CMK (cell line): ENCODE data around the gene ALDH3B2.
A peak's percentile ranks its signal among the peaks of the same experiment; 100 is the strongest.
"Not testable (repeated sequence)": the region's sequence is repeated elsewhere in the genome, so short reads cannot be mapped to it uniquely, and the experiment has no call there.

Experiments
- DNase-seq: peaks from one replicate; pipeline ENCODE4 v3.0.0-alpha.2; 2010; ENCODE audit warnings: low read depth

ALDH3B2 gene

DNA sequence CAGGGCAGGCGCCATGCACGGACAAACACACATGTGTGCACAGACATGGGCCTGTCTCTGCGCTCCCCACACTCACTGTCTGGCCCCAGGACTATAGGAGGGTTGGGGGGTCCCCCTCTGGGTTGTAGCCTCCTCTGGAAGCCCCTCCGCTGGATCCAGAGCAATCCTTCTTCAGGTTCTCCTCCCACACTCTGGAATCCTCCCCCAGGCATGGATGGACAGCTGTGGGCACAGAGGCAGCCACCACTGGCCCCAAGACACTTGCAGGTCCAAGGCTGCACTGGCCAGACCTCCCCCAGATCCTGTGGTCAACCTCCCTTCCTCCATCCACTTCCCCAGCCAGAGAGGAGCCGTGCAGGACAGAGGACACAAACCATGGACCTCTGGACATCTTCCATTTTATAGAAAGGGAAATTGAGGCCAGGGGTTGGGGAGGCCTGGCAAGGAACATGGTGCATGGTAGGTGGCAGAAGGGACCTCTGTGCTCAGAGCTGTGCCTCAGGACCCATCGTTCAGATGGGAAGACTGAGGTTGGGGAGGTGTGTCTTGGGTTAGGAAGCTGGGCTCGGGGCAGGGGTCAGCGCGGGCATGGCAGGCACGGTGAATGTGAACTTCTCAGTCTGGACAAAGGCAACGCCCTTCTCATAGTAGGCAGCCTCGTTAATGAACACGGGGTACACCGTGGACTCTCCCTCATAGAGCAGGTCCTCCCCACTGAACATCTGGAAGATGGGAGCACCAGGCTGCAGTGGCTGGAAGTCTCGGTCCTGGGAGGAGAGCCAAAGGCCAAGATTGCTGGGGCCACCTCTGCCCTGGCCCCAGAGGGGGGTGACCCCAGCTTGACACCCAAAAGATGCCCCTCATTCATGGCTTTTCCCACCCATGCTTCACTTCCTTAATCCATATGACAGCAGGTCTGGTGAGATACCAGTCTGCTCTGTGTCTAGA lies 32.0 kb downstream of the ALDH3B2 start:
- no peak for DNase-seq

DNA sequence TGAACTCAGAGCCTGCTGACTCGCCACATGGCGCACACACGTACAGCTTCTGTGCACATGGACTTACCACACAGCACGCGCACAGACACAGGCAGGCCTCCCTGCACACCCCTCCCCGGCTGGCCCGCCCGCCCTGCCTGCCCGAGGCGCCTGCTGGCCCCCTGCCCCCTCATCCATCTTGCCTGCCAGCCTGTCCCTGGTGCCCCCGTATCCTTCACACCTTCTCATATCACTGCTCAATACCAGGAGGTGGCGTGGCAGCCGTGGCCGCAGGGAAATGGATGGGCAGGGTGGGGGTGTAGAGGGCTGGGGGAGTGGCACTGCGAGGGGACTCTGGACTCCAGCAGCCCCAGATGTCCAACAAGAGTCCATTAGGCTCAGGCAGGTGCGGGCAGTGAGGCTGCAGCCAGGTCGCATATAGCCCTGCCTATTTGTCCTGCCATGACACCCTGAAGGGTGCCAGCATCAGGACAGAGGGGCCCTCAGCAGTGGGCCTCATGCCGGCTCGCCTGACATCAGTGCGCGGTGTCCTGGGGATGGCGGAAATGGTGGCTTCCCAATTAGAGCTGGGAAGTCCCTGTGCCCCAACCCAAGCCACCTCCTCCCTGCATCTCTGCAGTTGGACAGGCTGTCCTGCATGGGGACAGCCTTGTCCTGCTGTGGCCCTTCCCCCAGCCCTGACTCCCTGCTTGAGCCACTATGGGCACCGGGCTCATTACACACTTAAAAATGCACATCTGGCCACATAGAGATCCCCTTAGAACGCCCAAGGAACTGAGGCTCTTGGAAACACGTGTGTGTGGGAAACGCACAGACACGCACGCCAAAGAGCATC lies 32.9 kb downstream of the ALDH3B2 start:
- no peak for DNase-seq

DNA sequence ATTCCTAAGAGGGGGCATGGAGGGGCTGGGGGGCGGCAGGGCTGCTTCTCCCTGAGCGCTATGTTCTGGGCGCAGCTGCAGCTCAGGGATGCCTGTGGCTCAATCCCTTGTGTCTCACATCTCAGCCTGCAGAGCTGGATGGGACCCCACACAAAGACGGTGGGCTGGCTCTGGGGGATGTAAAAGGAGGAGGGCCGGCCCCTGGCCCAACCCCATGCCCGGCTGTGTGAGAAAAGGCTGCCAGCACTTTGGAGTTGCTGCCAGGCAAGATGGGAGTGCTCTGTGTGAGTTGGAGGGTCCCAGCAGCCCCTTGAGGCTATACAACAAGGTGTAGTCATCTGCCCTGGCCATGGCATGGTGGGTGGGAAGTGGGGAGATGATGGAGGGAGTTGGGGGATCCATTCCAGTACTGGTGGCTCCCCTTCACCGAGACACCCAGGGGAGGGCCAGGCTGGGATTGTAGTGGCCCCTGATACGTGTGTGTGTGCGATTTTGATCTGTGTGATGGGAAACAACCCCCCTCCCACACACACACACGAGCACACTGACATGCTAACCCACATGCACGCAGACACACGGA lies 33.6 kb downstream of the ALDH3B2 start:
- DNase-seq, result no peak

DNA sequence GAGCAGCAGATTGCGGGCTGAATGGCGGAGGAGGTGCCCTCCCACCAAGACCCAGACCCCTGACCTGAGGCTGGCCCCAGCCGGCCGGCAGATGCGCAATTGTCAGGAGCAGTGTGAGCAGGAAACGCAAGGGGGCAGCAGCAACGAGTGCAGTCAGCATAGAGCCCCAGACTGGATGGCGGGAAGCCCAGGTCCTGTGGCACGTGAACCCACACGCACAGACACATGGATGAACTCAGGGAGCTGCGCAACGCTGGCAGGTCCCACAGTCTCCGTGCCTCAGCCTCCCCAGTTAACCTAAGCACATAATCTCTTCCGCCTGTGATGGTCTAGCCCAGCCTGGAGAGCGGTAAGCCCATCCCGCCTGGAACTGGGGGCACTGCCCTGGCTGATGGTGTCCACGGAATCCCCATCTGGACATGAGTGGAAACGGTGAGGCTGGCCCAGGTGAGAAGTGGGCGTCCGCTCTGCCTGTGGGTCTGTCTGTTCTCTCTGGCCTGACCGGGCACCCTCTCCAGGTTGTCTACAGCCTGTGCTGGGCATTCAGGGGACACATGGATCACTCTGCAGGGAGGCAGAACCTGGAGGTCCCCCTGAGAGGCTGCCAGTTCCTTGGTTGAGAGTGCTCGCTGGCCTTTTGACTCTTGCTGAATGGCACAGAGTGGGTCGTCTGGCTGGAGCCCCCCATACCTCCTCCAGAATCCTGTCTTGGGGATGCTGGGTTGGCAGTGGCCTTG lies 34.2 kb downstream of the ALDH3B2 start:
- DNase-seq, result no peak

DNA sequence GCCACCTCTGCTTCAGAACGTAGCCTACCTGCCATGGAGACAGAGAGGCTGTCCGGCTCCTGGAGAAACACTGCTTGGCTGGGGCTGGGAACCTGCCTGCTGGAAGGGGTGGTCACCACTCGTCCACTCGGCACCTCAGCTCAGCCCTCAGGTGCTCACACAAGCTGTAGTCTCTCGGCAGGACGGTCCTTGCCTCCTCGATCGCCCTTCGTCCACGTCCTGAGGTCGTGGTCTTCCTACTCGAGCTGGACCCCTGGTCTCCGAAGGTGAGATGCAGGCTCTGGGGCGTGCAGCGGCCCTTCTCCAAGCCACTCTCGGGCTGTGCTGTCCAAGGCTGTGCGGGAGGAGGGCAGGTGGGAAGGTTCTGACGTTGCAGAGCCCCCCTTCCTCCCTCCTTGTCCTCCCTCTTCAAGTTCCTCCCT lies 35.0 kb downstream of the ALDH3B2 start, which contains the start of gene TBX10:
Gene TBX10 (minus strand): TSS at position 326 of the 422 bp plus-strand sequence. CDS start 291 bp downstream, at position 35.
- no peak for DNase-seq

DNA sequence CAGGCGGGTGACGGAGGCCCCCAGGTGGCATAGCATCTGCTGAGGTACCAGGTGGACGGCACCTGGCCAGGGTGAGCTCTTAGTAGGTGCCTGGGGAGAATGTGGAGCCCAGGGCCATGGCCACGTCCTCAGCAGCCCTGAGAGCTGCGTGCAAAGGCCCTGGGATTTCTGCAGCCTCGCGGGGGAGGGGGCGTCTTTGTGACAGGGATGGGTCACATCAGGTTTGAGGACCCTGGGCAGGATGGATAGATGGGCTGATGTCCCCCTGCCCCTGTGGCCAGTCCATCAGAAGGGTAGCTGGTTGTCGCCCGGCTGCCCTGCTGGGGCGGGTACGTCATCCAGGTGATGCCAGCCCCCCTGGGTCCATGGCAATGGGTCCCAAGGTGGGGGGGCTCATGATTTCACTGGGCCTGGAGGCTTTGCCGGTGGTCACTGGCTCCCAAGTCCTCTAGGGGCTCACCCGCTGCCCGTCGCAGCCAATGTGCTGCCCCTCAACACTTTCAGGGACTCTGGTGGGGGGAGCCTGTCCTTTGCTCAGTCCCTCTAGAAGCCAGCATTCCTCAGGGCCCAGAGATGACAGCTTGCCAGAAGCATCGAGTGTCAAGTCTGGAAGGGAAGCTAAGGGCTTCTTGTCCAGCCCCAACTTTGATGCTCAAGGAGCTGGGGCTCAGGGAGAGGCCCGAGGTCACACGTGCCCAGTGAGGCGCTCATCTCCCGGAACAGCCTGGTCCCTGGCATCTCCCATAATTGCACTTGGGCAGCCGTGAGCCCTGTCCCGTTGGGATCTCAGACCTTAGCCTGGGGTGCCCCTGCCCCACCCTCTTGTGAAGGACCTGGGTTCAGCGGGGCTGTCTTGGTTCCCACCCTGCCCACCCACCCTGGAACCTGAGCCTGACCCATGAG lies 35.6 kb downstream of the ALDH3B2 start:
- no peak for DNase-seq

DNA sequence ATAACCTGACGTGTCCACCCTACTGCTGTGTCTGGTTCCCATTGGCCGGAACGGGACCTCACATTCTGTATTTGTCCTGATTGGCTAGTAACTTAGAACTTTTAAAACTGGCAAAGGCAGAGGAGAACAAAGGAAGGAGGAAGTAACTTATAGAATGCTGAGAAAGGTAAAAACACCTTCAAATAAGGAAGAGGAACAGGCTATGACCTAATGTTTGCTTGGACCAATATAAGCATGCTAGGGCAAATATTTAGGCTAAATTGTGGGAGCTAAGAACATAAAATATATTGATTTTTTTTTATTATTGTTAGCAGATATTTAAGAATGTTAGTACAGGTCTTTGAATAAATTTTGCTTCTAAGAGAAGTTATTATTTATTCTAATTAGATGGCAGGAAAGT lies 37.0 kb downstream of the ALDH3B2 start:
- not testable (repeated sequence) for DNase-seq

DNA sequence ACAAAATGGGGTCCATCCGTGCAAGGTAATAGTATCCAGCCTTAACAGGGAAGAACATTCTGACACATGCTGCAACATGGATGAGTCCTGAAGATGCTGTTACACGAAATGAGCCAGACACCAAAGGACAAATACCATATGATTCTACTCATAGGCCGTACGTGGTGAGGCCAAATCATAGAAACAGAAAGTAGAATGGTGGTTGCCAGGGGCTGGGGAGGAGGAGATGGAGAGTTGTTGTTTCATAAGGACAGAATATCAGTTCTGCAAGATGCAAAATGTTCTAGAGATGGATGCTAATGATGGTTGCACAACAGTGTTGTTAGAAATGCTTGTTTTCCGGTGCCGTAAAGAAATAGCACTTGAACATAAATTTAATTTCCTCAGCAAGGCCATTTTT lies 37.5 kb downstream of the ALDH3B2 start:
- DNase-seq, result no peak

DNA sequence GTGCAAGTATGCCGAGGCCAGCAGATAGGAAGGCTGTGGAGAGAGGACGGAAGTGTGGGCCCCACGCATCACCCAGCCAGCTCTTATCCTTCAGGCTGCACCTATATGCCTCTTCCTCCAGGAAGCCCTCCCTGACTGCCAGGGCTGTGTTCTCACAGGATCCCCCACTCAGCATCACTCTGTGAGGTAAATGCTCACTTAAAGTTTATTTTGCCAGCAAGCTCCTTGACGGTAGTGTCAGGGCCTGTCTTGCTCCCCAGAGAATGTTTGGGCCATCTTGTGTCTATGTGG lies 39.2 kb downstream of the ALDH3B2 start:
- no peak for DNase-seq

DNA sequence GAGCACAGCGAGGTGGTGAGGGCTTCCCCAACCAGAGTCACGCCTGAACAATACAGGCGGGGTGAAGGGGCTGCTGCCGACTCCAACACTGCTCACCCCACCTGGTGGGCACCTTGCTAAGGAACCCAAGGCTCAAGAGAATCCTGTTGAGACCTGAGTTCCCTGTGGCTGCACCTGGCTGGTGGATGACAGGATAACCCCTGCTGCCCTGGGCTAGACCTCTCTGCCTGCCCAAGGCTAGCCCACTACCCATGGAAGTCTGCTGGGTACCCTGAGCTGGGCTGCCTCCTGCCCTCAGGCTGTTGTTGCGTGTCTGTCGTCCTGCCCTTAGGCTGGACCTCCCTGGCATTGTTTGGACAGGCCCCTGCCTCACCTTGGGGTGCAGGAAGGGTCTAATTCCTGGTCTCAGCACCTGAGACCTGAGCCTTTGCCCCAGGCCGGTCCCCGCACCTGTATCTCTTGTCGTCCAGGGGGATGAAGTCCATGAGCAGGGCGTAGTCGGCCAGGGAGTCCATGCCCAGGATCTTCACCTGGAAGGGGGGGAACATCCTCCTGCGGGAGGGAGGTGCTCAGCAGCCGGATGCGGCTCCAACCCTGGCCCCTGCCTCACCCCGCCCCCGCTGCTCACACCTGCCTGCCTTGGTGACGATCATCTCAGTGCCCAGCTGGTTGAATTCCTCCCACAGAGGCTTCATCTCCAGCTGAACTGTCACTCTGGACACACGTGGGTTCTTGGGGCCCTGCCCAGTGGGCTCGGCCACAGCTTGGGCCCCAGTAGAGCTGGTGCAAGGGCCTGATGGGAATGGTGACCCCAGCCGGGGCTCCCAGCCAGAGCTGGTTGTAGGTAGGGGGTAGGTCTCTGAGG lies 39.8 kb downstream of the ALDH3B2 start:
- DNase-seq, result no peak

DNA sequence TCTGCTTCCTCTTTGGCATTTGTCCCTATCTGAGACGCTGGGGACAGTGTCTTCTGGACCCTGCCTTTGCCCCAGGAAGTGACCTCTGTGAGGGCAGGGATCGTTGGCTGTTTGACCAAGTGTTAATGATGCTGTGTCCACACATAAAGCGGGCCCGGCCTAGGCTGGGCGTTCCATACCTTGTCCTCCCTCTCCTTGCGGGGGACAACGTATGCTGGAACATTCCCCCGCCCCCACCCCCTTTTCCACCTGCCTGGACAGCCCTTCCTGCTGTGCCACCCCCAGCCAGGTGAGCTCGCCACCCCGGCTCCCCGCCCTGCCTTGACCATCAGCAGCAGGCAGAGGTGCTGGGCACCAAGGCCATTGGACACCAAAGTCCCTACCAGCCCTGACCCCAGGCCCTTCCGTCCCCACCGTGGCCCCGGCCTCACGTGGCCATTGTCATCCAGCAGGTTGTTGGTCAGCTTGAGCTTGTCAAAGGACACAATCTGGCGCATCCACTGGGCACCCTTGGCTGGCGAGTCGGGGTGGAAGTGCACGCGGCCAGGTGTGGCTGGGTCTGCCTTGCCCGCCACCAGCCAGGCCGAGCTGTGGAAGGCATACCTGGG lies 40.6 kb downstream of the ALDH3B2 start:
- DNase-seq, result no peak

DNA sequence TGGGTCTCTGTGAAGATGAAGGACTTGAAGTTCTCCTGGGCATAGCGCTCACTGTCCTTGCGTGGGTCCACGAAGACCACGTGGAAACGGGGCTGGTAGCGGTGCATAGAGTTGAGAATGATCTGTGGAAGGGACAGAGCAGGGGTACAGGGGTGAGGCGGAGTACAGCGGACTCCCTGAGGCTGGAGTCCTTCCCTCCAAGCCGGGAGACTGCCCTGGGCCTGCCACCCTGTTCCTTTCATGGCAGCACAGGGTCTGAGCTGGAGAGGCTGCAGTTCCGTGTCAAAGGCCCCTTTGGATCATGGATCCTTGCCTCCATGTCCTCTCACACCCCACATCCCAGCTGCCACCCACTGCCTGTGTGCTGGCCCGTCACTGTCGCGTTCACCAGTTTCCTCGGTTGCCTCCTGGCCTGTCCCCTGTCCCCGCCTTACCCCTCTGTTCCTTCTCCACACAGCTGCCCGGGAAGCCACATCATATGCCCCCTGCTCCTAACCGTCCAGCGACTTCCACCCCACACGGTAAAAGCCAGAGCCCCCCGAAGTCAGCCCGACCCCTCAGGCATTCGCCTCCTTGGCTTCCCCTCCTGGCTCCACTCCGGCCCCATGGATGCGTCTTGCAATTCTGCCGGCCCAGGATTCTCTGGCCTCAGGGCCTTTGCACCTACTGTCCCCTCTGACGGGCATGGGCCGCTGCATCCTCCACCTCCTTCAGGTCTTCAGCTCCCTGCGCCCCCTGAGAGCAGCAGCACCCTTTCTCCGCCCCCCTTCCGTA lies 41.3 kb downstream of the ALDH3B2 start:
- no peak for DNase-seq

DNA sequence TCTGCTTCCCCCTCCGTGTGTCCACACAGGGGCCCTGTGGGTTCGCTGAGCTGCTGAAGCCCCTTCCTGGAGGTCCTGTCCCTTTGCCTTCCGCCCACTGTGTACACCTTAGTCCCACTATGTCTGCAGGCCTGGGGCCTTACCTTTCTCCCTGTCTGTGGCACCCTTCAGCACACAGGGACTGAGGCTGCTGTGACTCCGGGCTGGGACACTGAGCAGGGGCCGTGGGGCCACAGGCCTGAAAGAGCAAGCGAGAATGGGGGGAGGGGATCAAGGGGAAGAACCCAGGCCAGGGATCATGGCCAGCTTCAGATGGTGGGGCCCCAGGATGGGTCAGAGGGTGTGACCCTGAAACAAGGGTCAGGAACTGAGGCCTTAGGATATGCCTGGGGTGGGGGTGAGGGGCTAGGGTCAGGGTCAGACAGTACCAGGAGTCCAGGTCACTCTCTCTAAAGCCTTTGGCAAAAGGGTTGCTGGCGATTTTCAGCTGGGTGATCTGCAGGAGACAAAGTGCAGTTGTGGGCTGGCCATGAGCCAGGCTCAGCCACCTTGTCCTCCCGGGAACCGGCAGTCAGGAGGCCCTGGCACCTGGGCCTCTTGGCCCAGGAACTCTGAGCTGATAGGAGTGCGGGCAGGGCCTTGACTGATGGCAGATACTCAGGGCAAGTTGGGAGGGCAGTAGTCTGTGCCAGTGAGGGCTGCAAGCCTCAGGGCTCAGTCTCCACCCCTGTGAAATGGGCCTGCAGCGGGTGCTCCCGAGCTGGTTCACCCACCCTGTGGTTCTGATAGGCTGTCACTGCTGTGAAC lies 42.0 kb downstream of the ALDH3B2 start:
- no peak for DNase-seq

DNA sequence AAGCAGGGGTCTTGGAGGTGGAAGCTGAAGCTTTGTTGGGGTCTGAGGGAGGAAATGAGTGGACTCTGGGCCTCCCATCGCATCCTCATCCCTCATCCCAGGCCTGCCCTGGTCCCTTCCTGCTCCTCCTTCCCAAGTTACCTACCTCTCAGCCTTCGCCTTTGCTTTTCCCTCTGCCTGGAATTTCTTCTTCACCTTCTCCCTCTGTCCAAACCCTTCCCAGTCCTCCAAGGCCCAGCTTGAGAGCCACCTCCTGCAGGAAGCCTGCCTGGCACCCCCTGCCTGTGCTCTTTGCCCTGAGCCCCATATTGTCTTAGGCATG lies 42.6 kb downstream of the ALDH3B2 start:
- no peak for DNase-seq

DNA sequence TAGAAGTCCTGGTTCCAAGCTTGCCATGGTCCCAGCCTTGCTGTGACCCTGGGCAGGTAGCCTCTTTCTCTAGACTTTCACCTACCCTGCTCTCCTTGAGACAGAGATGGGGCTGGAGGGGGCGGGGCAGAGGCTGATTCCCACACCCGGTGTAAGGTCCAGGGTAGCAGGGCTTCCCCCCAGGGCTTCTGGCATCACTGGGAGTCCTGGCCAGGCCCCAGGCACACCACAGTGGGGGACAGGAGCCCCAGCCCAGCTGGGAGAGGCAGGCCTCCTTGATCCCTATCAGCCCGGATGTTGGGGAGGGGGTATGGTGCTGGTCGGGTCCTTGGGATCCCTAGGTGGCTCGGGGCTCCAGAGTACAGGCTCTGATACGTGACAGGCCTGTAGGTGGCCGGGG lies 43.0 kb downstream of the ALDH3B2 start:
- no peak for DNase-seq

DNA sequence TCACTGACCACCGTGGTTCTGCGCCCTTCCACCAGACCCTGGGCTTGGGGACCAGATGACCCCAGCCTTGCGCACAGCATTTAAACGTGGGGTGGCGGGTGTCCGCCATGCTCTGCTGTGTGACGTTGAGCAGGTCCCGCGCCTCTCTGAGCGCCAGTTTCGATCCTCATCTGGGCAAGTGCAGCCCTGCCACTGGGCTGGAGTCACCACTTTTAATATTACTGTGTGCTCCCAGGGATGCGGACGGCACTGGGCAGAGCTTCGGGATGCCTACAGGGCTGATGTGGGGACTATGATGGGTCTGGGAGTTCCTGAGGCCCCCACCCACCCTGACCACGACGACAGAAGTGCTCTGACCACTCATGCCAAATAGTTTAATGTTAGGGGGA lies 43.5 kb downstream of the ALDH3B2 start:
- no peak for DNase-seq

DNA sequence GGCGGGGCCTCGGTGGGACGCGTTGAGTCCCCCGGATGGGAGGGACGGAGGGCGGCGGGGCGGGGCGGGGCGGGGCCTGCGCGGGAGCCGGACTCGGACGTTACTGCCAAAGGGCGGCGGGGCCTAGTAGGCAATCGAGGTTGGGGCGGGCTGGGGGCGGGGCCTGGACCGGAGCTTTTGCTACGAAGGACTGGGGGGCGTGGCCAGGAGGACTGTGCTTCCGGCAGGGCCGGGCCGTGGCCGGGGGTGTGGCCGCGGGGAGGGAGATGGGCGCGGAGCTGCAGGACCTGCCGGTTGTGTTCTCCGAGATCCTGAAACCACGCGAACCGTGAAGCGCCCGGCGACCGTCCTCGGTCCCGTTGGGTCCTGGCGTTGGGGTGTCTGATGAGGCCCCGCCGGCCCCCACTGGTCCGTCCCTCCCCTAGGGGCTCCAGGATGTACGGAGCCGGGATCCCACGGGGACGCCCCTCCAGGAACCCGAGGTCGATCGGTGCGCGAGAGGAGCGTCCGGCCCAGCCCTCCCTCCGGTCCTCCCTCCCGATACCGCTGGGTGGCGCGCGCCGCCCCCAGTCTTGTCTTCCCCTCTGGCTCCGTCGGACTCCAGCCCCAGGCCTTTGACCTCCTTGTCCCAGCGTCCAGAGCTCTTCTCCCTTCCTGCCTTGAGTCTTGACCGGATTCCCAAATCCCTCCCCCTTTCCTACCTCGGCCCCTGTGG lies 44.0 kb downstream of the ALDH3B2 start:
- peak; percentile 96 for DNase-seq
